HG03520 (cell line): ENCODE data around the gene PTPRN2.

ENCODE experiments used
- ATAC-seq: cut with Tn5 transposase; IDR thresholded peaks from one replicate; pipeline ENCODE4 v1.9.1; 2021; ENCODE audit warnings: mild to moderate bottlenecking, moderate library complexity; ENCODE audit not compliant: unreplicated experiment

Gene PTPRN2

GRCh38 chr7:158139499-158139898 is 448.1 kb downstream of the PTPRN2 start:
- no peak for ATAC-seq

GRCh38 chr7:158138329-158138597 is 449.4 kb downstream of the PTPRN2 start:
- no peak for ATAC-seq

- no peak for ATAC-seq
These were observed 449.9 kb downstream of the PTPRN2 start for GRCh38 chr7:158137516-158138328.

- ATAC-seq: no peak
These were observed 451.7 kb downstream of the PTPRN2 start for GRCh38 chr7:158135931-158136330.

- ATAC-seq: no peak
These were observed 452.8 kb downstream of the PTPRN2 start for GRCh38 chr7:158134824-158135223.

GRCh38 chr7:158133515-158134271 is 453.9 kb downstream of the PTPRN2 start:
- ATAC-seq: no peak

- no peak for ATAC-seq
These were observed 454.6 kb downstream of the PTPRN2 start for GRCh38 chr7:158133057-158133456.

GRCh38 chr7:158130023-158130409 is 457.6 kb downstream of the PTPRN2 start:
- ATAC-seq: no peak

GRCh38 chr7:158129037-158130022 is 458.3 kb downstream of the PTPRN2 start:
- ATAC-seq: no peak

GRCh38 chr7:158128572-158128971 is 459.1 kb downstream of the PTPRN2 start:
- ATAC-seq: no peak

GRCh38 chr7:158127241-158127640 is 460.4 kb downstream of the PTPRN2 start:
- no peak for ATAC-seq

GRCh38 chr7:158126661-158127060 is 461.0 kb downstream of the PTPRN2 start:
- ATAC-seq: no peak

GRCh38 chr7:158125721-158126120 is 461.9 kb downstream of the PTPRN2 start:
- no peak for ATAC-seq

- no peak for ATAC-seq
These were observed 462.5 kb downstream of the PTPRN2 start for GRCh38 chr7:158125091-158125490.

- no peak for ATAC-seq
These were observed 462.9 kb downstream of the PTPRN2 start for GRCh38 chr7:158124671-158125079.

- ATAC-seq: no peak
These were observed 463.9 kb downstream of the PTPRN2 start for GRCh38 chr7:158123753-158124152.

- no peak for ATAC-seq
These were observed 464.4 kb downstream of the PTPRN2 start for GRCh38 chr7:158123214-158123613.

GRCh38 chr7:158121441-158122045 is 466.1 kb downstream of the PTPRN2 start:
- no peak for ATAC-seq

GRCh38 chr7:158120716-158121115 is 466.9 kb downstream of the PTPRN2 start:
- ATAC-seq: no peak

- ATAC-seq: no peak
These were observed 467.3 kb downstream of the PTPRN2 start for GRCh38 chr7:158120316-158120715.
